GM18505 (cell line): ENCODE measurements around the gene CDK18.

Experiments
- ATAC-seq: cut with Tn5 transposase; IDR thresholded peaks from one replicate; pipeline ENCODE4 v1.9.1; 2021; ENCODE audit not compliant: unreplicated experiment
- POLR2A ChIP-seq: IDR thresholded peaks from 4 replicates; pipeline ENCODE4 v1.6.1; 2011; ENCODE audit warnings: borderline replicate concordance; ENCODE audit not compliant: insufficient read depth, insufficient read length; ENCODE audit errors: extremely low read depth

CDK18 gene

DNA sequence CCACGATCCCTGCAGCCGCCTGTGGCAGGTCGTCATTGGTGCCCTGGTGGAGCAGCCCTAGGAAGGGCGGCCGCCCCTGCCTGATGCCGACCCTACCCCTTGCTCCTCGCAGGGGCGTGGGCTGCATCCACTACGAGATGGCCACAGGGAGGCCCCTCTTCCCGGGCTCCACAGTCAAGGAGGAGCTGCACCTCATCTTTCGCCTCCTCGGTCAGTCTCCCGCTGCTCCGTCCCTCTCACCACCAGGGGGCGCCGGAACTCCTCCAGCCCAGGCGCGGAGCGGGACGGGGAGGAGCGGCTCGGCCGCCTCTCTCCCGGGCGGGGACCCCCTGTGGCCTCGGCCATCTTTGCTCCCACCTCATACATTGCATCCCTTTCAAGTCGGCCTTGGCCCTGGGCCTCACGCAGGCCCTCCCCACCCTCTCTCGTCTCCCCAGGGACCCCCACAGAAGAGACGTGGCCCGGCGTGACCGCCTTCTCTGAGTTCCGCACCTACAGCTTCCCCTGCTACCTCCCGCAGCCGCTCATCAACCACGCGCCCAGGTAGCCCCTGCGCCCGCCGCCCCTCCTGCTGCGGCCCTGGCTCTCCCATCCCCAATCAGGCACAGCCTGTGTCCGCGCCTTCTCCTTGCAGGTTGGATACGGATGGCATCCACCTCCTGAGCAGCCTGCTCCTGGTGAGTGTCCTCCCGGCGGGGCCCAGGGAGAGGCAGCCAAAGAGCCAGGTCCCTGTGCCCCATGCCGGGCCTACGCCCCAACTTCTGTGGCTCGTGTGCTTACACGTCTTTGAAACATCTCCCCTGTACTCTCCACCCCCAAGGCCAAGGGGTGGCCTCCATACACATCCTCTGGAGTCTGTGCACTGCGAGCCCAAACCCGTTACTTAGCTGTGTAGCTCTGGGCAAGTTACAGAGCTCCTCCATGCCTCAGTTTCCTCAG is 24.7 kb downstream of the CDK18 start:
- ATAC-seq = peak; percentile 59
- no peak for TF ChIP-seq POLR2A

DNA sequence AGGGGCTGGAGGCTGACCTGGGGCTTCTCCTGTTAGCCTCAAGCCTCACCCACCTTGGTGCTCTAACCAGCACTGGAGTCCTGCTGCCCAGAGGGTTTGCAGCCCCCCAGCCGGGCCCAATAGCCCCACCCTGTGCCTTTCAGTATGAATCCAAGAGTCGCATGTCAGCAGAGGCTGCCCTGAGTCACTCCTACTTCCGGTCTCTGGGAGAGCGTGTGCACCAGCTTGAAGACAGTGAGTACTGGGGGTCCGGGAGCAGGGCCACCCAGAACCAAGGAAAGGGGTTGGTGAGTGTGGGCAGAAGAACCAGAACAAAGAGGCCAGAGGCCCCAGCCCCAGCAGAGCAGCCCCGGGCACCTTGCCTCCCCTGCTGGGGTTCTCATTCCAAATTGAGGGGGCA is 25.6 kb downstream of the CDK18 start:
- no peak for ATAC-seq
- TF ChIP-seq POLR2A = no peak

DNA sequence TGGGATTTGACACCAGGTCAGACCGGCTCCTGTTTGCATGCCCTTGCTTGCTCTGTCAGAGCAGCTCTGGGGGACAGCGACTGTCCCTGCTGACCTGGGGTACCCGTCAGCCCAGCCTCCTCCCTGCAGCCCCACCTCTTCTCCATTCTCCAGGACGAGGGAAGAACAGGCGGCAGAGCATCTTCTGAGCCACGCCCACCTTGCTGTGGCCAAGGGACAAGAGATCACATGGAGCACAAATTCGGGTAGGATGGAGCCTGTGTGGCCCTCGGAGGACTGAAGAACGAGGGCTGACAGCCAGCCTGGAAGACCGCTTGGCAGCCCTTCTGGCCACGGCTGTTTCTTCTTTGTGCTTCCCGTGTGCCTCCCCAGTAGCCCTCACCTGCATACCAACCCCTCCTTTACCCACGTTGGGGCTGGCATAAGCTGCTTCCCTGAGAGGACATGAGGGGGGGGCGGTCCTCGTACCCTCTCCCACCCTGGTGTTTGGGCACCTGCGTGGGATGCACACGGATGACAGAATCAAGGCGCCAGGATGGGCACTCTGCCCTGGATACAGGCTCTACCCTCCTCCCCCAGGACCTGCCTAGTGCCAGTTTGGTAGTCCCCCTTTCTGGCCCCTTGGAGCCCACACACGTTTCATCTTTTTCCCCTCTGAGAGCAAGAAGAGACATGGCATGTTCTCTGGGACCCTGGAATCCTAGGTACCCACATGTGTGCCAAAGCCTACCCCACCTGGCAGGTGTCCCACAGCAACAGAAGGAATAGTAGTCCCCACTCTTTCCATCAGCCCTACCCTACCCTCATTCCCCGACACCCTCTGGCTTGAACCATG is 26.9 kb downstream of the CDK18 start:
- no peak for ATAC-seq
- TF ChIP-seq POLR2A = no peak

DNA sequence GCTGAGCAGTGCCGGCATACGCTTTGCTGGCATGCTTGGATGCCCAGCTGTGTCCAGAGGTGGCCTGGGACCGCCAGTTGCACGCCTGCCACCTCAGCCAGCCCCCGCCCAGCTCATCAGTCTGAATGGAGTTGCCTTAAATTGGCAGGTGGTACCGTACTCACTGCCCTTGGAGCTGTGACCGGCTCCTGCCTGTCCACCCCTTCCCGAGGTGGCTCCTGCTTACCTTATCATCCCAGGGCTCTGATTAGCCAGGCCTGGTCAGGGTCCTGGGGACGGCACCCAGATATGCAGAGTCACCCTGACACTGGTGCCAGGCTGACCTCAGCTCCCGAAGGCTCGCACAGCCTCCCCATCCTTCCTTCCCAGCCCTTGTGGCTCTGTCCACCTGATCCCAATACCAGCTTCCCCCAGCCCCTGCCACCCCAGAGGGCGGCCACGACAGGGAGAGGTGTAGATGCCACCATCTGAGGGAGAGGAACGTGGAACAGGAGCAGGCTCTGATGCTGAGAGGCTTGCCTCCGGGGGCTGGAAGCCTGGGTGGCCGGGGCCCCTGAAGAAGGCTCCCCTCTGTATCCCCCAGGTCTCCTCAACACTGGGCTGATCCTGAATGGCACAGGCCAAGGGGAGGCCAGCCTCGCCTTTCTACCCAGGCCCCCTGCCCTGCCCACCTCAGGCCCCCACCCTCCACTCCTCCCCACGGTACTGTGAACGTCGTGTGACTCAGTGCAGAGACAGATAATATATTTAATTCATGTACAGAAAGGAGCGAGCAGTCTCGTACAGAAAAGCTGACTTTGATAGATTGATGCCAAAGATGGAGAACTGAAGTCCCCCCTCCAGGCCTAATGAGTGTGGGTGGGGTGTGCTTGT is 27.8 kb downstream of the CDK18 start:
- ATAC-seq = no peak
- TF ChIP-seq POLR2A = no peak

DNA sequence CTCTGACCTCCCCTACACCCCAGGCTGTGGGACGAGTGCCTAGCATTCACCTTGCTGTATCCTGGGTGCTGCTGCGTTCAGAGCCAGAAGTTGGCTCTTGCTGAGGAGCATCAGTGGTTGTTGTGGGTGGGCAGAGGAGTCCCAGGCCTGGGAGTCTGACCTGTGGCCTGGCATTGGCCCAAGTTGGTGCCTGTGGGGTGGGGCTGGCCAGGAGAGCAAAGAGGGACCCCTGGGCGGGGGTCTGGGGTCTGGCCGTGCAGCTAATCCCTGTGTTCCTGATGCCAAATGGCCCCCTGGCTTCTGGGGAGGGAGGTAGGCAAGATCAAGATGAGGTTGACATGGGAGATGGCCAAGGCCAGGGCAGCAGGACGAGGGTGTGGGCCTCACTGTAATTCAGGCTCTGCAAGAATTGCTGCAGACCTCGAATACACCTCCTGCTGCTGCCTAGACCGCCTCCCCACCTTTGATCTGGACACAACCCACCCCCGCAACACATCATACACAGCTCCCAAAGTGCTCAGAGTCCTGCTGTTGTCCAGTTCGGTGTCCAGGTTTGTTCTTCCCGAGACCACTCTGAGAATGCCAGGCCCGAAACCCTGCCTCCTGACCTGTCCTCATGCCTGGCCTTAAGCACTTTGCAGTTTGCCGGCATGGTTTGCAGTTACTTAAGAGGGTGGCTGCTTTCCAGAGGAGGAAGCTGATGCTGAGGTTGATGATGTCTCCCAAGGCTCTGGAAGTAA is 28.7 kb downstream of the CDK18 start:
- no peak for ATAC-seq
- TF ChIP-seq POLR2A = no peak

DNA sequence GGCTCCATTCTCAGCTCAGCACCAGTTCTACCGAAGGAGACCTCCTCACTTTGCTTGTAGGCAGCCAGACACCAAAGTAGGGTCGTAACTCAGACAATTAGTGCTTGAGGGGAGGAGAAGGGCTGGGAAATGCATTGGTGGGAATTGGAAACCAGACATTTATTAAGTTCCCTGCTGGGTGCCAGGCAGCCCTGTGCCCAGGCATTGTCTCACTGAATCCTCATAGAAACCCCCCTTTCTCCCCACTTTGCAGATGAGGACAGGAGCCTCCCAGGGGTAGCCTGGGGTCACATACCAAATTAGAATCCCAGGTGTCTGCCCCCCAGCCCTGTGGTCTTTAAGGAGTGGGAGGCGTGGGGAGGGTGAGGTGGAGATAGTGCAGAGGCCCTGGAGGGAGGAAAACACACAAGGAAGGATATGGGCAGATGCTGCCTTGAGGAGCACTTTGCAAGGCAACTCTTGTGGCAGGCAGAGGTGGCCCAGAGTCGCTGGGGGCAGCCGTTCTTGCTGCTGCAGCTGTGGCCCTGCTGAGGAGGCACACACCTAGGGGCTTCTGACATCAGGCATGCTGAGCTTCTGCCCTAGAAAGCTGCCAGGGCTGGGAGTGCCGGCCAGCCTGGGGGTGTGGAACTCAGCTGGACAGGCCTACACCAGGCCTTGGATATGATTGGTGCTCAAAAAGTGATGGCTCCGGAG is 29.4 kb downstream of the CDK18 start:
- no peak for ATAC-seq

DNA sequence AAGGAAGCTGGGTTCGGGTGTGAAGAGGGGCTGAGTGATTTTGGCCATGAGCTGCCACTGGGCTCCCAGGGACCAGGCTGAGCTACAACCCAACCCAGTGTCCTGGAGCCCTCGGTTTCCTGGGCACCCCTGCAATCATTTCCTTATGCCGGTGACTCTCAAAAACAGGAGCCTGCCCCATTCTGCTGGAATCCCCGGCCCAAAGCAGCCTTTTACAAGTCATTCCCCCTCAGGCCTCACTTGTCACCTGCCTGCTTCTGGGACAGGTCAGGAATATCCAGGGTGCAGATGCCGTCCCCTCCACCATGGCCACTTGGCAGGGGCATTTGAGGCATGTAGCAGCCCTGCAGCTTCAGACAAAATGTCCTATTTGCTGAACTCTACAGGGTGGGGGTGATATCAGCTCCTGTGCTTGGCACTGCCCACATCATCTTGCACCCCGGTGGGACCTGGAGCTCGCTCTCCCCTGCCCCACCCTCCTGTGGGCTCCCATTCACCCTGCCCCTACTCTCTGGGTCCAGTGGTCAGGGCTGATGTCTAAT is 30.0 kb downstream of the CDK18 start:
- no peak for ATAC-seq
- TF ChIP-seq POLR2A = no peak

More for the DNA sequence above, 29.4 kb downstream of the CDK18 start:
- TF ChIP-seq POLR2A = no peak

DNA sequence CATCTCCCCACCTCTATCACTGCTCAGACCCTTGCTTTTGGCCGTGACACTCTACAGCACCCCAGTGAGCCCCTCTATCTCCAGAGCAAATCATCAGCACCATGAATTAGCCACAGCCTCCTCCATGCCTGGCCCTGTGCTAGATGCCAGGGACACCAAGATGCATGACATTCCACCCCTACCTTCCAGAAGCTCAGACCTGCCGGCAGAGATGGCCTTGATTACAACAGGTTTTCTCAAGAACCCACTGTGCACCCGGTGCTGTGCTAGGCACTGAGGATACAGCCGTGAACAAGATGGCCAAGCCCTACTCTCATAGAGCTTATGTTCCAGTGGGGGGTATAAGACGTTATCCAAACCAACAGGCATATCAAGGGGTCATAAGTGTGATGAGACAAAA is 30.6 kb downstream of the CDK18 start:
- no peak for ATAC-seq

DNA sequence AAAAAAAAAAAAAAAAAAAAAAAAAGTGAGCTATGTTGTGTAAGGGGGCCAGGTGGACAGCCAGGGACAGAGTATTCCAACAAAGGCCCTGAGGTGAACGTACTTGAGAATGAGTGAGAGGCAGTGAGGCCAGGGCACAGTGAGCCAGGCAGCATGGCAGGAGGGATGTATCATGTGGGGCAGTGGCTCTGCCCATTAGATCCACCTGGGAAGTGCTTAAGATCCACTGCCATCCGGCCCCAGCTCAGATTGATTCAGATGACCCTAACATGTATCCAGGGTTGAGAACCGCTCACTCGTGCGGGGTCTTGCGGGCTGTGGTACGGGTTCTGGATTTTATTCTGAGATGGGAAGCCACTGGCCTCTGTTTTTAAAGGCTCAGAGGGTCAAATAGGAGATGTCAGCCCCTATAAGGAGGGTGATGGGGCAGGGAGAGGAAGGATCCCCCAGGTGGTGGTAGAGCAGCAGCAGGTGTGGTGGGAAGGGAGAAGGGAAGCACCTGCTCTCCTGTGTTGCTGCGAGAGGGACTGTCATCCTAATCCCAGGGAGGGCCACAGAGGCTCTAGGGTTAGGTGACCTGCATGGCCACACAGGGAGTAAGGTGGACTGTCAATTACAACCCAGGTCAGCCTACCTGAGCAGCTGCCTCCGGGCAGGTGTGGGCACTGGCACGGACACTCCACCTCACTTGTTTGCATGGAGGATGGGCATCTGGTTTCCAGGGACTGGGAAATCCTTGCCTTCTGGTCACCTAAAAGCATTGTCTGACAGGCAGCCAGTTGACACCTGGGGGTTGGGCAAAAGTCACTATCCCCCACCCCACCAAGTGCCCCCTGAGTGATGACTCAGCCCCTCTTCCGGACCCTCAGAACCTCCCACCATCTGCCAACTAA is 31.6 kb downstream of the CDK18 start:
- no peak for ATAC-seq
- no peak for TF ChIP-seq POLR2A

More for the DNA sequence above, 30.6 kb downstream of the CDK18 start:
- TF ChIP-seq POLR2A = no peak

DNA sequence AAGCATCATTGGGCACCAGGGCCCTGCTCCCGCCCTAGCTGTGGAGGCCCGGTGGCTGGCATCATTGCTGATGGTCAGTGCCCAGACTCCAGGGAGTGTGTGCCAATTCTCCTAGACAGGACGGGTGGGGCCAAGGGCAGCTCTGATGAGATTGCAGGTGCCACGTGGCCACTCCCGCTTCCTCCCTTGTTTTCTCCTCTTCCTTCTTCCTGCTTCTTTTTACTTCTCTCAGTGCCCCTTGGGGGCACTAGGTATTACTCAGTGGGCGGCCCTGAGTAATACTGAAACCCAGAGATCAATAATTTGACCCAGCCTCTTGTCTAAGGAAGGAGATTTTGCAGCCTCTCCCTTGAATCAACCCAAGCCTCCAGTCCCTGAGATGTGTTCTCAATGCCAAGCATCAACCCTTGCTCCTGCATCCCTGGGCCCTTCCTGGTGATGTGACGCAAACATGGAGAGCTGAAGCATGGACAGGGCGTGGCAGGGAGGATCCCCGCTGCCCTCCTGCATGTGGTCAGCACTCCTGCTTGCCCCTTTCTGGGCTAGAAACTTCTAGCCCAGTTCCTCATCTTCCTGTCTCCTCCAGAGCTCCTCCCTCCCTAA is 32.4 kb downstream of the CDK18 start:
- TF ChIP-seq POLR2A = no peak
- no peak for ATAC-seq
